SU-DHL-6 (cell line): Measurements from ENCODE around the gene INPP5A.

Experiments used
- CTCF ChIP-seq: fragments of 200-600 bp; sonication (generic); IDR thresholded peaks from one replicate; pipeline ENCODE4 v1.5.1; 2017; ENCODE audit warnings: antibody characterized with exemption, mild to moderate bottlenecking, low read length, moderate library complexity; ENCODE audit not compliant: insufficient read depth, poor library complexity, severe bottlenecking
- EZH2phosphoT487 ChIP-seq: fragments of 200-600 bp; sonication (generic), shearing (Covaris generic); conservative IDR thresholded peaks from 2 replicates; pipeline ENCODE4 v1.6.1; 2018; ENCODE audit warnings: mild to moderate bottlenecking, antibody characterized with exemption, low read length, moderate library complexity, mixed read lengths

- no peak for TF ChIP-seq CTCF
- TF ChIP-seq EZH2phosphoT487, result no peak
These were observed 128.5 kb downstream of the INPP5A start for GRCh38 chr10:132665946-132666704.
